Heart right ventricle (tissue), 16 donors: ENCODE results near the gene MB. TPM values are rescaled to one million over a fixed set of nuclear protein-coding genes. Genes with fewer than 3 reads are reported as not detected.

Experiments used
- ATAC-seq, 8 donors: fragments of 200-7000 bp; cut with Tn5 transposase; one replicate each; pipeline ENCODE4 v1.9.1; 2020; ENCODE audit warnings: mild to moderate bottlenecking in 8 of 8, moderate library complexity in 8 of 8, moderate number of reproducible peaks in 1 of 8
- DNase-seq, 2 donors: peaks; one replicate each; pipeline ENCODE4 v3.0.0-alpha.2; 2020
- H3K27ac ChIP-seq, 10 donors: fragments of 200-600 bp; sonication (generic) in 2 of 10; one replicate each; pipeline versions ENCODE4 v1.5.0 to v1.8.0; 2020 to 2022; ENCODE audit warnings: mild to moderate bottlenecking in 3 of 10
- H3K27me3 ChIP-seq, 7 donors: fragments of 200-600 bp; one replicate each; pipeline ENCODE4 v1.8.0; 2021 to 2022; ENCODE audit warnings: mild to moderate bottlenecking in 2 of 7
- H3K36me3 ChIP-seq, 9 donors: fragments of 200-600 bp; sonication (generic) in 1 of 9; one replicate each; pipeline versions ENCODE4 v1.5.0 to v1.8.0; 2020 to 2022; ENCODE audit warnings: mild to moderate bottlenecking in 2 of 9
- H3K4me1 ChIP-seq, 9 donors: fragments of 200-600 bp; sonication (generic) in 1 of 9; one replicate each; pipeline versions ENCODE4 v1.5.0 to v1.8.0; 2020 to 2022; ENCODE audit warnings: mild to moderate bottlenecking in 4 of 9
- H3K4me3 ChIP-seq, 10 donors: fragments of 200-600 bp; sonication (generic) in 2 of 10; one replicate each; pipeline versions ENCODE4 v1.5.0 to v1.8.0; 2020 to 2022; ENCODE audit warnings: mild to moderate bottlenecking in 7 of 10, moderate library complexity in 2 of 10
- H3K9me3 ChIP-seq, 11 donors: fragments of 200-600 bp in 10 of 11; sonication (generic) in 2 of 11; one replicate each; pipeline versions ENCODE4 v1.5.0 to v1.8.0; 2013 to 2022; ENCODE audit warnings: mild to moderate bottlenecking in 2 of 11, control low read depth in 1 of 11, moderate library complexity in 1 of 11
- CTCF ChIP-seq, 9 donors: fragments of 200-600 bp; sonication (generic) in 2 of 9; IDR thresholded peaks; one replicate each; pipeline versions ENCODE4 v1.5.0 to v1.8.0; 2021 to 2022; ENCODE audit warnings: antibody characterized with exemption in 9 of 9, mild to moderate bottlenecking in 5 of 9, moderate library complexity in 1 of 9
- WGBS, 2 donors: extraction: QIAGEN DNeasy Blood & Tissue Kit; methylation state at CpG; one replicate each; pipeline ENCODE4 v1.1.7; 2013; ENCODE audit warnings: inconsistent platforms in 1 of 2; 5-methylcytosine and 5-hydroxymethylcytosine counted together
- intact Hi-C, 10 donors: fragments of 100-400 bp; cut with DNase I; formaldehyde crosslinking; loops; one replicate each; pipeline versions ENCODE4 v1.11.1 to v1.14.2; 2022
- polyA plus RNA-seq, 2 donors: library from polyadenylated mRNA; stranded (reverse); fragments of 200-250 nt; gene quantifications; one replicate each; pipeline ENCODE4 v1.2.3, GENCODE V29; 2013
- total RNA-seq, 10 donors: library from RNA; stranded (reverse); fragmentation: NEBNext Ultra II Directional in 3 of 10; extraction: Animal tissue kit (Norgen Biotek cat#: 25700) in 3 of 10; gene quantifications; one replicate each; pipeline versions ENCODE4 v1.2.1 to v1.2.4, GENCODE V29; 2021 to 2023
- donor health status: Arrhythmogenic right ventricular cardiomyopathy.
- donor health status: ischemic (EF 13 %, LVEDD 7.1; RV severe dilation, severe dysfunction).
- donor health status: healthy with polysubstance abuse.
- donor health status: DM: no; HTN: yes; CAD: no.
- donor health status: DM: no; HTN: no; CAD: no.
- donor health status: ischemic (EF 25% LVEDD 6.9; RV normal size, moderate dysfunction).
- donor health status: ischemic (EF 25% LVEDD 5.7; RV mildly dilated, moderate dysfunction).
- donor health status: healthy.
- donor health status: DM: yes; HTN: yes; CAD: no.
- donor health status: Ischemic cardiomyopathy.
- donor health status: ischemic (EF 35%, LVEDD 5.7; RV mildly dilated, moderate dysfunction).
- donor health status: nonischemic (EF 11% LVEDD 7.7; RV severe dilation, severe dysfunction).
- donor health status: DM: yes; HTN: yes; CAD: no.
- donor health status: PGD.
- donor health status: ischemic (EF 29% LVEDD 5.4; RV normal size, mild dysfunction).
- donor health status: nonischemic (EF 23%, LVEDD 6.1; RV moderate dilation, normal function).

MB gene
- total and polyA plus RNA-seq, 12 donors: 8,931 to 22,407 (median 13,517) TPM

GRCh38 chr22:35638410-35638809 is 21.3 kb upstream of the MB start:
- TF ChIP-seq CTCF (IDR thresholded peaks at IDR 0.05): no peak
- peak; percentile 94 to 98 (median 97) for ATAC-seq
- intact Hi-C loops: loop anchor here in 6 of 10 donors (1.0 to 10.0 kb wide), 6 partner anchors 10 to 286 kb away; partner anchors contain the start of gene APOL6 (in 1 of the 6)
- peak; percentile 93 for DNase-seq
- peaks cover 13 to 63% (median 35%) of the 10 kb centered on the region in 9 donors for H3K4me1 ChIP-seq
- 8 to 12% methylated on average over 13 of the region's 13 CpGs for WGBS, 2 donors
- no peaks in the 10 kb centered on the region for H3K27me3 ChIP-seq
- no peaks in the 10 kb centered on the region for H3K9me3 ChIP-seq
- peak overlapping the region in 3 of 10 donors; percentile 6 to 18 (median 17) for H3K4me3 ChIP-seq
- H3K27ac ChIP-seq: peak overlapping the region; percentile 74 to 91 (median 85)
- H3K36me3 ChIP-seq: no peaks in the 10 kb centered on the region

GRCh38 chr22:35638001-35638400 is 20.9 kb upstream of the MB start:
- intact Hi-C loops: loop anchor here in 6 of 10 donors (1.0 to 10.0 kb wide), 6 partner anchors 10 to 287 kb away; partner anchors contain the start of gene APOL6 (in 1 of the 6)
- TF ChIP-seq CTCF (IDR thresholded peaks at IDR 0.05): no peak
- H3K36me3 ChIP-seq: no peaks in the 10 kb centered on the region
- no peaks in the 10 kb centered on the region for H3K27me3 ChIP-seq
- no peaks in the 10 kb centered on the region for H3K9me3 ChIP-seq
- peak overlapping the region in 3 of 10 donors; percentile 6 to 18 (median 17) for H3K4me3 ChIP-seq
- ATAC-seq (peak in 6 of 8 donors; percentile 21 to 68 (median 52)), DNase-seq (no peak)
- H3K4me1 ChIP-seq: peaks cover 13 to 62% (median 35%) of the 10 kb centered on the region in 9 donors
- peak overlapping the region; percentile 74 to 91 (median 85) for H3K27ac ChIP-seq
- WGBS, 2 donors: 34 to 35% methylated on average over 5 of the region's 5 CpGs

- H3K4me1 ChIP-seq: peaks cover 9 to 55% (median 33%) of the 10 kb centered on the region in 9 donors
- no peaks in the 10 kb centered on the region for H3K9me3 ChIP-seq
- WGBS, 2 donors: 86% methylated on average over 5 of the region's 5 CpGs
- no peaks in the 10 kb centered on the region for H3K27me3 ChIP-seq
- no peak overlapping the region for H3K4me3 ChIP-seq
- DNase-seq: no peak
- TF ChIP-seq CTCF (IDR thresholded peaks at IDR 0.05): no peak
- peak overlapping the region in 8 of 10 donors; percentile 74 to 91 (median 84) for H3K27ac ChIP-seq
- H3K36me3 ChIP-seq: no peaks in the 10 kb centered on the region
- no peak for ATAC-seq
- intact Hi-C loops: loop anchor here in 5 of 10 donors (5.0 to 10.0 kb wide), 5 partner anchors 98 to 288 kb away; no protein-coding TSS in a partner anchor
Observed at GRCh38 chr22:35637254-35637653, 20.1 kb upstream of the MB start.

GRCh38 chr22:35634943-35635540 is 17.9 kb upstream of the MB start:
- Histone ChIP-seq H3K36me3 (no peaks in the 10 kb centered on the region), H3K4me3 (no peak overlapping the region), H3K4me1 (peaks cover 9 to 34% (median 26%) of the 10 kb centered on the region in 9 donors), H3K27me3 (no peaks in the 10 kb centered on the region), H3K9me3 (no peaks in the 10 kb centered on the region), H3K27ac (no peak overlapping the region)
- 81 to 96% methylated on average over 3 of the region's 3 CpGs for WGBS, 2 donors
- no peak for DNase-seq
- intact Hi-C loops: loop anchor here in 6 of 10 donors (5.0 to 10.0 kb wide), 6 partner anchors 100 to 290 kb away; no protein-coding TSS in a partner anchor
- no peak for TF ChIP-seq CTCF (IDR thresholded peaks at IDR 0.05)
- ATAC-seq: no peak
